Retinal pigment epithelial cell (primary cell): ENCODE results near the gene SGMS1.

Experiments
- DNase-seq: peaks from one replicate; pipeline ENCODE4 v3.0.0-alpha.2; 2010; ENCODE audit warnings: low read depth
- H3K4me3 ChIP-seq: 2 replicates; pipeline ENCODE4 v1.5.1; 2011; ENCODE audit warnings: mild to moderate bottlenecking, low read length, control low read depth, moderate library complexity
- TF ChIP-seq, protein P1 (sequence below): conservative IDR thresholded peaks from 2 replicates; pipeline ENCODE4 v1.5.1; 2011; ENCODE audit warnings: low read depth, low read length, control low read depth, inconsistent platforms

Gene SGMS1

GRCh38 chr10:50350366-50350765 is 273.4 kb downstream of the SGMS1 start:
- DNase-seq, result no peak
- TF ChIP-seq, protein P1, sequence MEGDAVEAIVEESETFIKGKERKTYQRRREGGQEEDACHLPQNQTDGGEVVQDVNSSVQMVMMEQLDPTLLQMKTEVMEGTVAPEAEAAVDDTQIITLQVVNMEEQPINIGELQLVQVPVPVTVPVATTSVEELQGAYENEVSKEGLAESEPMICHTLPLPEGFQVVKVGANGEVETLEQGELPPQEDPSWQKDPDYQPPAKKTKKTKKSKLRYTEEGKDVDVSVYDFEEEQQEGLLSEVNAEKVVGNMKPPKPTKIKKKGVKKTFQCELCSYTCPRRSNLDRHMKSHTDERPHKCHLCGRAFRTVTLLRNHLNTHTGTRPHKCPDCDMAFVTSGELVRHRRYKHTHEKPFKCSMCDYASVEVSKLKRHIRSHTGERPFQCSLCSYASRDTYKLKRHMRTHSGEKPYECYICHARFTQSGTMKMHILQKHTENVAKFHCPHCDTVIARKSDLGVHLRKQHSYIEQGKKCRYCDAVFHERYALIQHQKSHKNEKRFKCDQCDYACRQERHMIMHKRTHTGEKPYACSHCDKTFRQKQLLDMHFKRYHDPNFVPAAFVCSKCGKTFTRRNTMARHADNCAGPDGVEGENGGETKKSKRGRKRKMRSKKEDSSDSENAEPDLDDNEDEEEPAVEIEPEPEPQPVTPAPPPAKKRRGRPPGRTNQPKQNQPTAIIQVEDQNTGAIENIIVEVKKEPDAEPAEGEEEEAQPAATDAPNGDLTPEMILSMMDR, result no peak
- H3K4me3 ChIP-seq, result no peak overlapping the region

GRCh38 chr10:50349554-50349953 is 274.2 kb downstream of the SGMS1 start:
- no peak for DNase-seq
- TF ChIP-seq, protein P1, result no peak
- no peak overlapping the region for H3K4me3 ChIP-seq

DNA sequence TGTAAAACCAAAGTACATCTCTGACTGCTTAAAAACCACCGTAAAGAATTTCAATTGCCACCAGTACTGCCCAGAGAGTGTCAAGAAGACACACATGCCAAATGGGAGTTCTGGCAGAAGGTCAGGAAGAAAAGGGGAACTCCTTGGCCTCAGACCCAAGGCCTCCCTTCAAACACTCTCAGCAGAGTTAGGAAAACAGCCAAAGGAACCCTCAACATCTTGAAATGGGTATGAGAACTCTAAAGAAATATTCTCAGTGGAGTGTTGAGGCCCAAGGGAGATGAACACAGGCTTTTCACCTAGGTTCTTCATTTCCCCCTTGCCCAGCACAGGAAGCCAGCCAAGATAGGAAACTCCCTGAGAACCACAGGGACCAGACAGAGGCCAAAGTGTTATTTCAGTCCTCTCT is 276.4 kb downstream of the SGMS1 start:
- TF ChIP-seq, protein P1, result no peak
- no peak overlapping the region for H3K4me3 ChIP-seq
- no peak for DNase-seq

- no peak overlapping the region for H3K4me3 ChIP-seq
- DNase-seq, result no peak
- TF ChIP-seq, protein P1, result no peak
Observed at GRCh38 chr10:50346942-50347341, 276.8 kb downstream of the SGMS1 start.

GRCh38 chr10:50345545-50345944 is 278.2 kb downstream of the SGMS1 start:
- TF ChIP-seq, protein P1, result no peak
- DNase-seq, result no peak
- no peak overlapping the region for H3K4me3 ChIP-seq

DNA sequence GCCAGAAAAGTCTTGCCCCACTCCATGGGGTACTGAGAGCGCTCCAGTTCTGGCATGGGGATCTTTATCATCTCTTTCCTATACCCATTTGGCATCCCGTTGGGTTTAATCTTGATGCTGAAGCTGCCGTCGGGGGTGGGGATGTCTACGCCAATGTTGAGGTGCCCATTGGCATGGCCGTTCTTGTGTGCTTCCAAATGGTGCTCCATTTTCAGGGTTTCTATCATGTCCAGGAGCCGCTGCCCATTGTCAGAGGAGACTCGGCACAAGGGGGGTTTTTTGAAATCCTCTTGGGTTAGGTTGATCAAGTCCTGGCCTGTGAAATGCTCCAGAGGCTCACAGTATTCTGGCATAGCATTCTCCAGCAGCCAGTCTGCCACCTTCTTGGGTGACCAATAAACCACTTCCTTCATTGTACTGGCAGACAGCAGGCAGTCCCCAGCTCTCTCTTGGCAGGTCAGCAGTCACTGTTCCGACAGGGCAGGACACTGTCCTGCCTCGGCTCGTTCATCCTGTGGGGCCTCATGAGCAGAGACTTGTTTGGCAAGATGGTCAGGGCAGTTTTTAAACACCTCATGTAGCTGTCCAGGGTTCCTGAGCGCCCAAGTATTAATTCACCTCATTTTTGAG is 279.9 kb downstream of the SGMS1 start:
- DNase-seq, result no peak
- TF ChIP-seq, protein P1, result no peak

DNA sequence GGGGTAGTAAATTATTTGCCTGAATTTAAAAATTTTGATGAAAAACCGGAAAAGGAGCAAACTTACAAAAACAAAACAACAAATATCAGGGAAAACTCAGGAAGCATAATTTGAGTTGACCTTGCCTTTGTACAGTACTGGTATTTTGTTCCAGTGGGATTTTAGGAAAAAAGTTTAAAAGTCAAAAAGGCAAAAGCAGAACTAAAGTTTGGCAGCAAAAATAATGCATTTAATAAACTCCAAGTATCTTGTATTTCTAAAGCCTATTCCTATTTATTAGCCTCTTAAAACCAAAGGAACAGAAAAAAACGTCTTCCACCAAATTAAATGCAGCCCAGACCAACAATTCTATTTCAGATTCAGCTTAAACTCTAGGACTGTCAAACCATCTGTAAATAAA is 281.8 kb downstream of the SGMS1 start:
- no peak overlapping the region for H3K4me3 ChIP-seq
- TF ChIP-seq, protein P1, result no peak

More for the DNA sequence above, 279.9 kb downstream of the SGMS1 start:
- no peak overlapping the region for H3K4me3 ChIP-seq

More for the DNA sequence above, 281.8 kb downstream of the SGMS1 start:
- DNase-seq, result no peak
